ENCODE measurements around the gene WWC2.
"Not testable (repeated sequence)": the region's sequence is repeated elsewhere in the genome, so short reads cannot be mapped to it uniquely, and the experiment has no call there.

WWC2 gene

GRCh38 chr4:183185559-183185958 lies 86.5 kb downstream of the WWC2 start:
- no peak for DNase-seq
- intact Hi-C loops (cut with DNase I): no loop called here

DNA sequence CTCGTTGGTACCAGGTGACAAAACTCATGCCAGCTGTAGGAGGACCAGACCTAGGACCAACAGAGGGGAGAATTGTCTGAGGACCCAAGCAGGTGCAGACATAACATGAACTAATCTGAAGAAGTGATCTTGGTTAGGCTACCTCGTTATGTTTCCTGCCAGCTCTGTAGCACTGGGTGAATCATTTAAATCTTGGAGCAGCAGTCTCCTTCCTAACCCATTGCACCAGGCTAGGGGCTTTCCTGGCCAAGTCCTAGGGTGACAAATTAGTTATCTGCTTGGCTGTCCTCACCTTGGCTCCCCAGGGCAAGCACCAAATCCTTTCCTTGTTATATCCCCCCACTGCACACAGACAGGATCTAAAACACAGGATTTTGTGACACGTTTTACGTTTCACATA lies 87.8 kb downstream of the WWC2 start:
- intact Hi-C loops (cut with DNase I): no loop called here
- DNase-seq: no peak

DNA sequence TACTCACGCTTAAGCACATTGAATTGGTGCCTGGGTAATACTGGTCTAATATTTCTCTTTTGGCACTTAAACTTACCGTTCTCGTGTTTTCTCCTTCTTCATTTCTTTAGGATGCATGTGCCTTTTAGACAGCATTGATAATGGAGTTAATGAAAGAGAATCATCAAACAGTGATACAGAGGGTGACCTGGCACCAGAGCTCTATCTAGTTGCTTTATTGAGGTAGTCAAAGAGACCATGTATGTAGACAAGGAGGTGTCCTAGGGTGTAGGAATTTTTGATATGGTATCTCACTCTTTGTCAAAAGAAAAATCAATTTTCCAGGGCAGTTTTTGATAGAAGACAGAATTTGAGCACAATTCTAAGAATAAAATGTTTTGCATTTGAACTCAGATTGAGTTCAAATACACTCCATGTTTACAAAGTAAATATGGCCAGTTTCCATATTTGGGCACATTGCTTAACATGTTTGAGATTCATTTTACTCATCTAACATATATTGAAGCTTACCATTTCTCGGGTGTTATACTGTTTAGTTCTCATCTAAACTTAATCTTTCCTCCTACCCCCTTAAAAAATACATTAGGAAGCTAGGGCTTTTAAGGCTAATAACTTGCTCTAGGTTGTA lies 92.0 kb downstream of the WWC2 start:
- intact Hi-C loops (cut with DNase I): no loop called here
- no peak for DNase-seq

DNA sequence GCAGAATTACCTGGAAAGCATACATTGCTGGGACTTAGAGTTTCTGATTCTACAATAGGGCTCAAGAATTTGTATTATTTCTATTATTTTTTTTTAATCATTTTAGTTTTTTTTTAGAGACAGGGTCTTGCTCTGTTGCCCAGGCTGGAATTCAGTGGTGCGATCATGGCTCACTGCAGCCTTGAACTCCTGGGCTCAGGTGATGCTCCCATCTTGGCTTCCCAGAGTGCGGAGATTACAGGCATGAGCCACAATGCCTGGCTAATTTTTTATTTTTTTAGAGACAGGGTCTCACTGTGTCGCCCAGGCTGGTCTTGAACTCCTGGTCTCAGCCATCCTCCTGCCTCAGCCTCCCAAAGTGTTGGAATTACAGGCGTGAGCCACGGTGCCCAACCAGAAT lies 92.6 kb downstream of the WWC2 start:
- intact Hi-C loops (cut with DNase I): no loop called here
- DNase-seq: no peak

- DNase-seq: no peak
- intact Hi-C loops (cut with DNase I): no loop called here
Measured at GRCh38 chr4:183192571-183192970, 93.5 kb downstream of the WWC2 start.

DNA sequence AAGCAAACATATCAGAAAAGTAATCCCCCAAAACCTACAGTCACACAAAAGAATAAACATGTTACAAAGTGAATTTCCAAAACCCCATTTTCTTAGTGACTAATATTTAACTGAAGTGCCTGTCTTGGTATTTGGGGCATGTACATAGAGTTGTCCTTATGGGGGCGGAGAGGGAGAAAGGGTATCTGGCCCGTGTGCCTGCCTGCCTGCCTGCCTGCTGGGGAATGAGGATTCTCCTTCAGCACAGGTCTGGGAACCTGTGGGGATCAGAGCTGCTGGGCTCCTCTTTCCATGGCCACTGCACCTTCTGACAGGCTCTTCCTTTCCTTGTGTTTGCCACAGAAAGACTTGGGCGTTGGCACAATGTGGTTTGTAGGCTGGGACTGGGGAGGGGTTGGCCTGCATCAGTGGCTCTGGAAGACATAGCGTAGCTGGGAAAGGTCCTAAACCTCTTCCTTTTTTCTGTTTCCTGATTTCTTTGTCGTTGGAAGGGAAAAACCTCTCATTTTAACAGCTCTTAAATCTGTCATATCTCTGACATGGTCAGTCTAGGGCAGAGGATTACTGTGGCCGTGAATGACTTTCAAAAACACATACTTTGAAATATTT lies 94.8 kb downstream of the WWC2 start:
- DNase-seq; intact Hi-C loops (cut with DNase I): not testable (repeated sequence)

DNA sequence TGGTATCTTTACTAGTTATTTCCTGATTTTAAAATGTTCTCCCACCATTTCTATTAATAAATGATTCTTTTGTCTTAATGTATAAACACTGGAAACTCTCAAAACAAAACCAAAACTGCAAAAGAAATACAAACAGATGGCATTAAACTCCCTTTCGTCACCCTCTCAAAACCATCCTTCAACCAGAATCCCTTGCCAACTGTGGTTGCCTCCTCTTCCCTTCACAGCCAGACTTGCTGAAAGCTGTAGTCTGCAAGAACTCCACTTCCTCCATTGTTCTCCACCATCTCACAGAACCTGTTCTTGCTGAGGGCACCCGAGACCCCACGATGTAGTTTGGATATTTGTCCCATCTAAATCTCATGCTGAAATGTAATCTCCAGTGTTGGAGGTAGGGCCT lies 96.5 kb downstream of the WWC2 start:
- no peak for DNase-seq
- intact Hi-C loops (cut with DNase I): no loop called here

- intact Hi-C loops (cut with DNase I): no loop called here
- no peak for DNase-seq
Measured at GRCh38 chr4:183197140-183197539, 98.1 kb downstream of the WWC2 start.

GRCh38 chr4:183200453-183200852 lies 101.4 kb downstream of the WWC2 start:
- intact Hi-C loops (cut with DNase I): no loop called here
- peak in 28 of 42 donors; percentile 4 to 63 (median 28) for DNase-seq

DNA sequence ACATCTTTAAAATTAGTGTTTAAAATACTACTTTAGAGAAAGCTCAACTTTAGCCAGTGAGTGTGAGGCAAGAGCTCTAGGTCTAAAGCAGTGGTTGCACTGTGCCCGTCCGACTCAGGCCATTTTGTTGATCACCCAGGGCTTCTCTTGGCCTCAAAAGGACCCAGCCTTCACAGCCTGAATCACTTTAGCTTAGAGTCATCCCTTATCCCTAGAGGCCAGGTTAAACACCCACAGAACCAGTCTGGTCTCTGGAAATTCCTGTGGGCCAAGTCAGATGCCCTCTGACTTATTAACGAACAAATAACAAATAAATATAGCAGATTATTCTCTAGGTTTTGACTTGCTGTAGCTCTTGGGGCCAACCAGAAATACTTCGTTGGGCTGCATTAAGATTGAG lies 102.3 kb downstream of the WWC2 start:
- intact Hi-C loops (cut with DNase I): no loop called here
- DNase-seq: no peak

- intact Hi-C loops (cut with DNase I): no loop called here
Measured at GRCh38 chr4:183202523-183202922, 103.5 kb downstream of the WWC2 start.

GRCh38 chr4:183204793-183205192 lies 105.7 kb downstream of the WWC2 start:
- intact Hi-C loops (cut with DNase I): no loop called here
- no peak for DNase-seq

More at GRCh38 chr4:183202523-183202922, 103.5 kb downstream of the WWC2 start:
- DNase-seq: no peak

GRCh38 chr4:183205193-183205592 lies 106.1 kb downstream of the WWC2 start:
- no peak for DNase-seq
- intact Hi-C loops (cut with DNase I): no loop called here

DNA sequence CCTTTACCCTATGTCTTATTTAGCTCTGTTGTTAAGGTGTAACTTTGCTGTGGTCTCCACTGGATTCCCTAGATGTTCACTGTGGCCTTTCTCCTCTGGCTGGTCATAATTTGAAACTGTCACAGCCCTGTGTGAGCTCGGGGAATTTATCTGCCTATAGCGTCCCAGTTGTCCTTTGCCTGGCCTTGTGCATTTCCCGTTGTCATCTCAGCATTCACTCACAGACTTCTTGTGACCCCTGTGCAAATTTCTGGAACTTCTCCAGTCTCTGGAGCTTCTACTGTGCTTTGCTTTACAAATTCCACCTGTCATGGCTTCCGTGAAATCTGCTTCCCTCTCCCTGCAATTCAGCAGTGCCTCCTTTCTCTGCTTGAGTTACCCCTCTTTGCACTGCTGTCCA lies 106.7 kb downstream of the WWC2 start:
- intact Hi-C loops (cut with DNase I): no loop called here
- no peak for DNase-seq

- no peak for DNase-seq
- intact Hi-C loops (cut with DNase I): no loop called here
Measured at GRCh38 chr4:183211533-183211932, 112.5 kb downstream of the WWC2 start.

DNA sequence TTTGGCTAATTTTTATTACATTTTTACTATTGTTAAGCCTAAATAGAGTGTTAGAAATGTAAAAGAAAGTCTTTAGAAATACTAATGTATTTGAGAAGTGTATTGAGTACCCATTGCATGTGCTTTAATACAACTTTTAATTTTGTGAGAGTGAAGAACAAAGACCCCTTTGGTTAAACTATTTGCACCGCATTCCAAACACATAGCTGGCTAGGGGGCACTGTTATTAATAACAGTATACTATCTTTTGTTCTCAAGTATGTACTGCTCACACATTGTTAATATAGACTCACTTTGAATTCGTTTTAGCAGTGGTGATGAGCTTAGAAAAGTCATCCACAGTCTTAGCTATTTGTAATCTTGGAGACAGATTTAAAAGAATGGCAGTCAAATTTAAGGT lies 114.9 kb downstream of the WWC2 start:
- DNase-seq: no peak
- intact Hi-C loops (cut with DNase I): no loop called here

DNA sequence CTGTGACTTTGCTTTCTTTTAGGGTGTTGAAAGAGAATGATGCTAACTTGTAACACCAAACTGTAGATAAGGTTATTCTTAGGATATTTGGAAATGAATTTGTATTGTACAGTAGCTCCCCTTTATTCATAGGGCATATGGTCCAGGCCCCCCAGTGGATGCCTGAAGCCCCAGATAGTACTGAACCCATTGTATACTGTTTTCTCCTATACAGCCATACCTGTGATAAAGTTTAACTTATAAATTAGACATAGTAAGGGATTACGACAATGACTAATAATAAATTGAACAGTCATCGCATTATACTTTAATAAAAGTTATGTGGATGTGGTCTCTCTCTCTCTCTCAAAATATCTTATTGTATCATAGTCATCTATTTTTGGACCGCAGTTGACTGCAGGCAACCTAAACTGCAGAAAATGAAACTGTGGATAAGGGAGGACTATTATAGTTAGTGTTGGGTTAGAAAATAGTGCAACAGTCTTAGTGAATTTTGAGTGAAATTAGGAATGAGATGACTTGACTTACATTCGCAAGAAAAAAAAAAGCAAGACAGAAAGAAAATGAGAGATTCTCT lies 115.9 kb downstream of the WWC2 start:
- no peak for DNase-seq
- intact Hi-C loops (cut with DNase I): no loop called here

- no peak for DNase-seq
- intact Hi-C loops (cut with DNase I): no loop called here
Measured at GRCh38 chr4:183220236-183220635, 121.2 kb downstream of the WWC2 start.

- intact Hi-C loops (cut with DNase I): no loop called here
- no peak for DNase-seq
Measured at GRCh38 chr4:183223053-183223452, 124.0 kb downstream of the WWC2 start.

GRCh38 chr4:183229397-183229796 lies 130.3 kb downstream of the WWC2 start:
- intact Hi-C loops (cut with DNase I): no loop called here
- DNase-seq: no peak

All from head of caudate nucleus (tissue), 42 donors.